ENCODE measurements around the gene RIPOR2.

The RIPOR2 gene

DNA sequence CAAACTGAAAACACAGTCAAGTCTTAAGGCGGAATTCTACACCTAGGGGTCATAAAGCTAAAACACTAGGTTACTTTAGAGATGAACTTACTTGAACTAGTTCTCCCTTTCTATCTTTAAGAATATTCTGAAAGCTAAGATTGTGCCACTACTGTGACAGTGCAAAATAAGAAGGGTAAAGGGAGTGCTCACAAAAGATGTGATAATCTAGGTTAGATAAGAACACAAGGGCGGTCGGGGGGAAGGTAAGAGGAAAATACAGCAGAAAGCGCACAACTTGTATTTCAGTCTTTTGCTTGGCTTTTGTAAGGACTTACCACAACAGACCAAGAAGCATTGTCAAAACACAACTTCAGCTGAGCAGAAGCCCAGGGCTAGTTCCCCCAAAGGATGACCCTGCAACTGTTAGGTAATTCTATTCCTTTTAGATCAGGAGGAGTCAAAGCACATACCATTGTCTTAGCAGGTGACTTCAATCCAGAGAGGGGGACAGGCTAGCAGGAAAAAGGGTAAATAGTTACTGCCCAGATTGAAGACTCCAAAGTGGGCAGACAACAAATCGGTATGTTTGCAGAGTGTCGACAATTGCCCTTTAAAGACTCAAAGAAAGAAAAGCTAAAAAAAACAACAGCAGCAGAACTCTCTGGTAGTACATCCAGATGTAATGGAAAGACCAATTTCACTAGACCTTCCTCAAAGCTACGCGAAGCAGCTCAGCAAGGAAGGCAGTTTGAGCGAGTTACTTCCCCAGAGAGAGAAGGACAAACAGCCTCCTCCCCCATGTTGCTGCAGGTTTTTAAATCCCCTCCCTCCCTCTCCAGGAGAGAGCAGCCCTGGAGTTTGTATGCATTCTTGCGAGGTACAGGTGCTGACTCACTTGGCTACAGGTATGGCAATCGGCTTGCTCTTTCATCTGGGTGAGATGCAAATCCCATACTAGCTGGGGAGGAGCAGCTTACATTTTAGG is 59.0 kb downstream of the RIPOR2 start:
- DNase-seq (ENCODE audit: low spot score): no peak

DNA sequence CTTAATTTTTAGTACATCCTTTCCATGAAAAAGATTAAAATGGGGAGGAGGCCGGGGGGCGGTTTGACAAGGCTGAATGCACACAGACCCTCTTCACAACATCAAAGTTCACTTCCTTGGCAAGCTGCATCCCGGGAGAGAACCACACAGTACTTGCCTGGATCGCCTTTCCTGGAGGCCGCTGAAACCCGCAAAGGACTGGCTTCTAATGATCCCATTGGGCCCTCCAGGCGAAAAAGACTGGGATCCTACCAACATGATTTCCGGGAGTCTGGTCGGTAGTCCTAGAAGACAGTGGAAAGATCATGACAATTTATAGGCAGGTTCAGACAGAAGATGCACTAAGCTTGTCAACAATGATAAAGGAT is 60.2 kb downstream of the RIPOR2 start:
- DNase-seq (ENCODE audit: low spot score): no peak

DNA sequence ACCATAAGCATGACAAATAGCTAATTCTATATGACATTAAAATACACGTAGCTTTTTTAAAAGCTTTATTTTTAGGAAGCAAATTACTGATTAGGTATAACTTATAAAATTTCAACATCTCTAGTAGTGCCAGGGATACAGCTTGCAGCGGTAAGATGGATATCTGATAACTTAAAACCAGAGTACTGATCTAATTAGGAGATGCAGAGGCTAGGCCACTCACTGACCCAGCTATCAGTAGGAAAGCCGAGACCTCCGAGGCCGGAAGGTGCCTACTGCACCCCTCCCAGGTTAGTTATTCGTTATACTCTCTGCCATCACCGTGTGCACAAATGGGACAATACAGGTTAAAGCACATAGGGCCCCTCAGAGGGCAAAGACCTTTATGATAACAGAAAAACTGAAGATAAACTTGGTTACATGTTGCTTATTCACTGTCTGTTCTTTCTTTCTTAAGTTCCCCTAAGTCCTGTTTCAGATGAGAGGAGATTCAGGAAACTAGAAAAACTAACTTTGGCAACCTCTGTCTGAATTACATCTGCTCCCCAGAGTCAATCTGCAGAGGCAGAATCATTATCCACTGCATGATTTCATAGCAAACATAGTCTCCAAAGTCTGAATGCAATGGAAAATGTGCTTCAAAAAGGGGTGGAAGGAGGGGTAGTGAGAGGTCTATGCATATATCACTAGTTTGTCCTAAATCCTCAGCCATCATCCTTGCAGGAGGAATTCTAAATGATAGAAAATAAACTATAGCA is 60.8 kb downstream of the RIPOR2 start:
- no peak for DNase-seq (ENCODE audit: low spot score)

DNA sequence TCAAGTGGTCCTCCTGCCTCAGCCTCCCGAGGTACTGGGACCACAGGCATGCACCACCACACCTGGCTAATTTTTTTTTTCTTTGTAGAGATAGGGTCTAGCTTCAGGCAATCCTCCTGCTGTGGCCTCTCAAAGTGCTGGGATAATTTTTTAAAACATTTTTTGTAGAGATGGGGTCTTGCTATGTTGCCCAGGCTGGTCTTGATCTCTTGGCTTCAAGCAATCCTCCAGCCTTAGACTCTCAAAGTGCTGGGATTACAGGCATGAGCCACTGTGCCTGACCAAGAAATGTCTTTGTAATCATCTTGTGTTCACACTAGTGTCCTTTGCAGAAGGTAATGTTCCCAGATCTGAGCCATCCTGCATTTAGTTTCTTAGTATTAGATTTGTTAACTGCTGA is 61.6 kb downstream of the RIPOR2 start:
- no peak for DNase-seq (ENCODE audit: low spot score)

DNA sequence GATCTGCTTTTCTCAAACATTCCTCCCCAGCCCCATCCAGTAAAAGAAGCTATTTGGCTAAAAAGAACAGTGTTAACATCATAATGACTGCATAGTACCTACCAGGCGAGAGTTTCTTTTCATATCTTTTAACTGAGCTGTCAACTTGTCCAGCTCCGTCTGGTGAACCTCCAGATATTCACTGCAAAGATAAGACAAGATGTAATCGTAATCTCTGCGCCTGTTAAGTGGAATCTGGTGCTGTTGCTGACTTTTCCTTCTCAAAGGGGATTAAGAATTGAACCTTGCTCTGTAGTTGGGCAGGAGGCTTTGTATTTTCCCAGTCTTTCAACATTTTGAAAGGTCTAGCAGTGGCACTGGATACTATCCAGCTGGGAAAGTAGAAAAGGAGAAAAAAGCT is 63.0 kb downstream of the RIPOR2 start:
- no peak for DNase-seq (ENCODE audit: low spot score)

DNA sequence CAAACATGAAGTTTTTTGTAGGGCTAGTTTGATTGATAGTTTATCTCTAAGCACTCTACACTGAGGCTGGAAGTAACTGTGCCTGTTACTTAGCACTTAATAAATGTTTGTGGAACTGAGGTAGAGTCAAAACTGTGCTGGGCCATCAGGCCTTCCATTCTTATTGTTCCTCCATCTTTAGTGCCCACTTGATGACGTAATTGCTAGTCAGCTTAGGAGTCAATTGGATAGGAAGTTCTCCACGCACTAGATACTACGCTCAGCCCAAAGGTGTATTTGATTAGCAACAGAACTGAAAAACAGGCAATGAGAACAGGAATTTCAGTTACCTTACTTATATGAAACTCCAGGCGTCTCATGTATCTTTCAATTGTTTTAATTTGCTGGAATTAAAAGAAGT is 67.0 kb downstream of the RIPOR2 start:
- no peak for DNase-seq (ENCODE audit: low spot score)

DNA sequence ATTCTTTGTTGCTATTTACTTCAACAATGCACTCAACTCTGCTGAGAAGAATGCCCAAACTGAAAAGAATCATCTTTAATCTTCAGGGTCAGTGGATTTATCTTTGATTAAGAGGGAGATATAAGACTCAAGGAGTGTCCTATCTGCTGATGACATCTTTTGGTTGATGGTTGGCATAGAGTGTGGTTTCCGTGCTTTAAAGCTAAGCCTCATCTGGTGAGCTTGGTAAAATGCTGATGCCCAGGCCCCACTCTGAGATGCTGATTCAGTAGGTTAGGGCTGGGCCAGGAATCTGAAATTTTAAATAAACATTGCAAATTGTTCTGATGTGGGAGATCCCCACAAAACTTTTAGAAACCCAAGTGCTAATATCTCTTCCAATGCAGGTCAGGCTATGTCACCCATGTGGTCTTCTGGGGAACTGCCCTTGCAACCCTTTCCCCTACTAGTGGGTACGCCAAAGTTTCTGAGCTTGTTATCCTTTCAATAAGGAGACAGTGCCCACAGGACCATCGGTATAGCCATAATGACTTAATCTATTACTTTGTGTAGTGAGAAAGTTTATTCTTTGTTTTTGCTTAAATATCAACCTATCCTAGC is 68.6 kb downstream of the RIPOR2 start:
- no peak for DNase-seq (ENCODE audit: low spot score)

DNA sequence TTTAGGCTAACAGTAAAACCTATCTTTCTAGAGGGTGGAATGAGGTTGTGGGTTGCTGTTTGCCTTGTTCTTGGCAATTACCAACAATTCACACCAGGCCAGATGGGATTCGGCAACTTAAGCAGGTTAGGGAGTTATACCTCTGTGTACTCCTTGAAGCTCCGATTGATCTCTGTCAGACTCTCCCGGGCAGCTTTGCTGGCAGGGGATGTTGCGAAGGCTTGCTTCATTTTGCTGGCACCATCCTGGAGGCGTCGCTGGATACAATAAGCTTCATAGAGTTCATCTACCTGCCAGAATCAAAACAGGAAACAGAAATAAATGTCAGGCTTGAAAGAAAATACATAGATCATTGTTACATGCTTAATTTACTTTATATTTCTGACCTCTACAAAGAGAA is 70.6 kb downstream of the RIPOR2 start:
- DNase-seq (ENCODE audit: low spot score): no peak

DNA sequence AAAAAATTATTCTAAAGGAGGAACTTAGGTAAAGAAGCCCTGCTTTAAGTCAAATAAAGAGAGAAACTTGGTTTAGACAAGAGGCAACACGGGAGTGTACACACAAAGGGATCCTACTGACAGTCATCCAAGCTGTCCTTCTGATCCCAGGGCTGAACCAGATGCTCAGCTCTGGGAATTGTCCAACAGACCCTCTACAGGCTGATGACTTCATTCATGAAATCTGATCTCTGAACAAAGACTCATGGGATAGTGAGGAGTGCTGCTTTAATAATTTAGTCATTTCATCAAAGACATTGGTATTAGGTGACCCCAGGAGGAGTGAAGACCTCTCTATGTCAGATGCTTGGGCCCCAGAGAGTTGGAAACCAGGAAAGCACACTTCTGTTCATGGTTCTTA is 71.4 kb downstream of the RIPOR2 start:
- DNase-seq (ENCODE audit: low spot score): no peak

DNA sequence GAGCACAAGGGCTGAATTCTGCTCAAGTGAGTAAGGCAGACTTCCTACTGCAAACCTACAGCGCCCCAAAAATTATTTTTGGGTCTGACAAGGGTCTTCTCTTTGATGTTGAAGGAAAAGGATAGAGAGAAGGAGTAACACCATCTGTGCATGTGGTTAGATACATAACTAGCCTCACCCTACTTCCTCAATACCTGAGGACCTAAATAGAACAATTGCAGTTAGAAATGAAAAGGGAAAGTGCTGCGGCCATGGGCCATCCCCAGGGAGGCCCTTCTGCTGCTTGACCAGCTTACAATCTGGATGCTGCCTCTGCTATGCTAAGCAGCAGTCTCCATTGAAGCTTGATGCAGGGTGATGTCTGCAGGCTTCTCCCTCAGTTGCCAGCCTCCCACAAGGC is 73.8 kb downstream of the RIPOR2 start:
- DNase-seq (ENCODE audit: low spot score): no peak

DNA sequence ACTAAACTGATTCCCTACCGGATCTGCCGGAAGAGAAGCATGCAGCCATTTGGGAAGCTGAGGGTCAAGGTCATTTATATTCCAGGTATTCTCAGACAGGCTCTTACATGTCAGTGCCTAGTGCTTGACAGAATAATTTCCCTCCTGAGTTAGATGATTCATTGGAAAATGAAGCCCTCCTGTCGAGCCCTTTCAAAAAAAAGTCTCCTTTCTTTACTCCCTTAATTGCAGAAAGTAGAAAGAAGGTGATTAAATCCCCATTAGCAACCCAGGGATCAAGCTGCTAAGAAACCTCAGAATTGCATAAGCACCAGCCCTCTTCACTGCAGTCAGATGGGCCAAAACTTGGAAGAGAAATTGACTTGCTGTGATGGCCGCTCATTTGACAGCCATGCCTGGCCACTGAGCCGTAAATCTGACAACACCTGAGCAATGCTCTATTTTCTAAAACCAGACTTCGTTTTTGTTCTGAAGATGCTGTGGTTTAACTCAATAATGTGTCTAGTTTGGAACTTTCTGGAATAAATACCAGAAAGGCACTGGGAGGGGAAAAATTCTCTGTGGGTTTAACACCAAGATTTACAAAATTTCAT is 76.1 kb downstream of the RIPOR2 start:
- no peak for DNase-seq (ENCODE audit: low spot score)

DNA sequence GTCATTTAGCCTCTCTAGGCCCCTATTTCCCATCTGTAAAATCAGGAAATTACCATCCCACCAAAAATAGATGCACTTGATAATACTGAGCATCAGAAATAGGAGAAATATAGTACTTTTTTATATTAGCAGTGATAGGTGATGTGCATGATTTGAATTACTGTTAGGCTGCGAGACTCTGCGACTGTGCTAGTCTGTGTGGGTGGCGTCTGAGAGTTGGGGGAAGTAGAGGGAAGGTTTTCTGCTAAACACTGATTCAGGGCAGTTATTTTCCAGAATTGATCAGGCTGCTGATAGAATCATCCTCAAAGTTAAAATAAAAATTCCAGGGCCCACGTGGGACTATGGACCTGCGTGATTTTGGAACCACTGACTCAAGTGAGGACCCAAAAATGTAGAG is 76.6 kb downstream of the RIPOR2 start:
- DNase-seq (ENCODE audit: low spot score): no peak

DNA sequence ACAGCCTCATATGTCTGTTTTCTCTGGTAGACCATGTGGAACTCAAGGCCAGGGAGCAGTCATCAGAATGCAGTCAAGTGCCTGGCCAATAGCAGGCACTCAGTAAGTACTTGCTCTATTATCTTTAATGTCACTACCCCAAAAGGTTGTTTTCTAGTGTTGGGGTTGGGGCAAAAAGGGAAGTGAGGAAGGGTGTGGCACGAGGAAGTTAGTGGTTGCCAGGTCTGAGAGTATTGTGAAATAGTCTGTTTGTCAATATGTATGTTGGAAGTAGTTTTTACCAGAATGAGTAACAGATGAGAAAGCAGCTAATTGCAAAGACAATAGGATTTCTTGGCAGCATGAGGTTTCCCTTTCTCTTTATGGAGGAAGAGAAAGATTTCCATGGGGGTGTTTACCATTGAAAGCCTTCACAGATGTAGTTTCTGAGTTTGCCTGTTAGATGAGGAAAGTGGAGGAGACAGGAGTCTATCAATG is 77.5 kb downstream of the RIPOR2 start:
- DNase-seq (ENCODE audit: low spot score): no peak

DNA sequence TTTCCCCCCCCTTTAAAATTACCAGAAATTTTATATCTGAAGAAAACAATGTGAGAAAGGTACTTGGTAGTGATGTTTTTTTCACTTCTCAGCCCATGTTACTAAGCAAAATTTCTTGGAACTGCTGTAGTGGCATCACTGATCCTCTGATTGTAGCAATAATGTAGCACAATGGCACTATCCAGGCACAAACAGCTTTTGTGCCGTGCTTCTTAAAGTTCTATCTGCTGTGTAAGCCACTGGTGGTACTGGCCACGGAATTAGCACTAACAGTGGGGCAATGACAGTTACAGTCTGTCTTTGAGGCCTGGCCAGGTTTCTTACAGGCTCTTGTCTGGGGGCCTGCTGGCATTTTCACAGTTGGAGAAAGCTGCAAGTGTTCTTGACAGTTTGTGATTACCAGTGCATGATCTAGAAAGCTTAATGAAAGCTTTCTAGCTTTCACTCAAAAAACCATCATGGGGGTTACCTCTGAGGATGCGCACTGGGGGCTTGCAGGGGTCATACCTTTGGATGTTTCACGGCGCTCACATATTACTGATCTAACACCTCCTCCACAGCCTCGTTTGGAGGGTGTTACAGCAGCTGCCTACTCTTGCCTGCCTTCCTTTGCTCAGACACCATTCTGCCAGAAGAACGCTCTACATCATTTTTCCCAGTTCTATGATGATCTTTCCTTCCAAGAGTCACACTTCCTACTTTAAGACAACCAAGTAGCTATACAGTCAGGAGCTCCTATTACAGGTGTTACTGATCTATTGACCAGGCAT is 78.7 kb downstream of the RIPOR2 start:
- DNase-seq (ENCODE audit: low spot score): no peak

DNA sequence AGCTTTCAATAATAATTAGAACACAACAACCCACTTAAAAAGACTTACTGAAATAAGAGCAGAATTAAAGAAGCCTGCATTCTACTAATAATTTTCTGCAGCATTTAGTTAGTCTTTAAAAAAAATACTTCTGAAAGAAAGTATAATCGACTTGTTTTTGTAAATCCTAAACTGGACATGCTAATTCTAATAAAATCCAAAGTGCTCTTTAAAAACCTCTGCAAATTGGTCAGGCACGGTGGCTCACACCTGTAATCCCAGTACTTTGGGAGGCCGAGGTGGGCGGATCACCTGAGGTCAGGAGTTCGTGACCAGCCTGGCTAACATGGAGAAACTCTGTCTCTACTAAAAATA is 79.5 kb downstream of the RIPOR2 start:
- DNase-seq (ENCODE audit: low spot score): no peak

DNA sequence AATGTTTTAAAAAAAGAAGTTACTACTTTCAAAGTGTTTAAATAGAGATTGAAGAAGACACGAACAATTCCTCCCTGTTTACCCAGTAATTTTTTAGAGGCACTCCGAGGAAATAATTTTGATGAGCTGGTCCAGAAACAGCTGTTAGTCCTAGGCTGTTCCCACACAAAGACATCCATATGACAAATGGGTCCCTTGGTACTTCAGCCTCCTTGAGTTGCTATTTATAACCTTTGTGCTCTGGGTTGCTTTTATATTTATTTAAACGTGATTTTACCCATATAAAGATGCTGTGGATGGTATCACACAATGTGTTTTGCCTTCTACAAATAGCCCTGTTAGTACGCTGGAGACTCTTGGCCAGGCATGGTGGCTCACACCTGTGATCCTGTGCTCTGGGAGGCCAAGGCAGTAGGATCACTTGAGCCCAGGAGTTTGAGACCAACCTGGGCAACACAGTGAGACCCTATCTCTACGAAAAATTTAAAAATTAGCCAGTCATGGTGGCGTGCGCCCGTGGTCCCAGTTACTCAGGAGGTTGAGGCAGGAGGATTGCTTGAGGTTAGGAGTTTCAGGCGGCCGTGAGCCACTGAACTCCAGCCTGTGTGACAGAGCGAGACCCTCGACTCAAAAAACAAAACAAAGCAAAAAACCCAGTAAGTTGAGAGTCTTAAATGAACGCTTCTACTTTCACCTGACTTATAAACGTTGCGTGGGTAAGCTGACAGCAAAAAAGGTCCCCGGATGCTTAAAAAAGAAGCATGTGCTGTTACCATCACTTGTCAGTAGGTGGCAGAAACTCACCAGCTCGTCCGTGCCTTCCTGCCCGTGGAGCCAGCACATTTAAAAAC is 80.1 kb downstream of the RIPOR2 start:
- peak; percentile 68 for DNase-seq (ENCODE audit: low spot score)

DNA sequence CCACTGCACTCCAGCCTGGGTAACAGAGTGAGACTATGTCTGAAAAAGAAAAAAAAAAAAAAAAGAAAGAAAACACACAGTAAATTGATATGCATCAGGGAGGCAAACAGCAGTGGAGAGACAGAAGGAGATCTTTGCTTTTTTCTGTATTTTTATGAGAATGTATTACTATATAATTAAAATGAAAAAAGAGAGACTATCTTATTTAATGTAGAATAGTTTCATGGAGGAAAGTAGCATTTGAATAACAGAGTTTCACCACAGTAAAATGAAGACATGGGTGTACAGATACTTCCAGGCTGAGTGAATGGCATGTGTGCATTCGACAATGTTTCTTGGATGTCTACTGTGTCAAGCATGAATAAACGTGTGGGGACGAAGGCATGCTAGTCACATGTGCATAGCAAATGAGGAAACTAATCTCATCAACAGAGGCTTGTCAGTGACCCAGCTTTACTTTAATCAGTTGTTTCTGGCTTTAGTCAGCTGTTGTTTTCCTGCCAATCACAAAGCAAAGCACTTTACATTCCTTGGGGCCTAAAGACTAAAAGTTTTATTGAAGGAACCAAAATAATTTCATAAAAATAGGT is 81.6 kb downstream of the RIPOR2 start:
- DNase-seq (ENCODE audit: low spot score): no peak

DNA sequence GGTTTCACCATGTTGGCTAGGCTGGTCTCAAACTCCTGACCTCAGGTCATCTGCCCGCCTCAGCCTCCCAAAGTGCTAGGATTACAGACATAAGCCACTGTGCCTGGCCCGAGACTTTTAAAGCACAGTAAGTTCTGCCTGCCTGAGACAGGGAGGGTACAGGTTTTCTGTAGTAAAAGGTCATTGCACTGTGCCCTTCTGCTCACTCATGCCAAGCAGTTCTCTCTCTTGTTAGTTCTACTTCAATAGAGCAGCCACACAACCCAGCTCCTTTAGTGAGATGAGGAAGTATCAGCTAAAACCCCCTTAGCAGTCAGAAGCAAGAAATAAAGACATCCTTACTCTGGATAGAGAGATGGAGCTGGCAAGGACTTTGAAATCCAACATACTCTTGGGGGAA is 84.7 kb downstream of the RIPOR2 start:
- DNase-seq (ENCODE audit: low spot score): no peak

DNA sequence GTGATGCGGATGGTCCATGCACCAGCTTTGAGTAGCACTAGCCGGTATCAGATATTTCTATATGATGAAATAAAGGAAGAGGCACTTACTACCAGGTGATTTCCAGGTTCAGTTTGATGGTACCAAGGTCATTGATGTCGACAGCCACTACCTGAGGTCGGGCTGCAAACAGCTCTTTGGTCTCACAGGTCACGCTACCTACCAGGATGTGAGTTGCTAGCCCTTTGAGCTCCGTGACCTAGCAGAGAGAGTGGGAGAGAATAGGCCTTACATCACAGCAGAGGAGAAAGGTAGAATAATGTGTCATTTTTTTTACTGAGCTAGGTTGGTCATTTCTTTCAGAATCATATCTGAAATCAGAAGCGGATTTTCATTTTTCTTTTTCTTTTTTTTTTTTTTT is 86.0 kb downstream of the RIPOR2 start:
- DNase-seq (ENCODE audit: low spot score): no peak

DNA sequence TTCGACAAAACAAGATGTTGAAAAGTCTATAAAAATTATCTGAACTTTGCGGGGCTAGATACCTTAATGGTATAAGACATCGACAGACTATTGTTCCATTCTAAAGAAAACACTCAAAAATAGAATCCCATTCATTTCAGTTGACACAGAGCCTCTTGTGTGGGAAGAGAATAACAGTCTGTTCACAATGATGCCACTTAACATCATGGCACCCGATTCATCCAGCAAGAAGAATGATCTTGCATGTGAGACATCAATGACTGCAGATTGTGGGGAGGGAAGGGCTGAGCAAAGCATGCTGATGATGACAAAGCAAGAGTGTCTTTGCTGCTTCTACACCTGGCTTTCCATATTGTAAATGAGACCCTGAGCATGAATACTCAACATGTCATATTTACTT is 87.3 kb downstream of the RIPOR2 start:
- DNase-seq (ENCODE audit: low spot score): peak; percentile 94
